Cardiac muscle cell (in vitro differentiated cells and primary cell): ENCODE measurements around the gene TAS2R50. TPM values are rescaled to one million over a fixed set of nuclear protein-coding genes. Genes with fewer than 3 reads are reported as not detected.

Experiments
- DNase-seq, 2 donors: peaks; one replicate each; pipeline versions ENCODE4 v3.0.0 to v3.0.0-alpha.2; 2010 to 2017; ENCODE audit warnings: low read depth in 1 of 2, low spot score in 1 of 2
- H3K27ac ChIP-seq: fragments of 200-600 bp; sonication (generic); 2 replicates; pipeline ENCODE4 v1.5.1; 2016
- H3K27me3 ChIP-seq: fragments of 200-600 bp; sonication (generic); 2 replicates; pipeline ENCODE4 v1.6.0; 2016; ENCODE audit warnings: control low read depth
- H3K36me3 ChIP-seq: fragments of 200-600 bp; sonication (generic); 2 replicates; pipeline ENCODE4 v1.5.1; 2016; ENCODE audit warnings: control low read depth
- H3K4me1 ChIP-seq: fragments of 200-600 bp; sonication (generic); 2 replicates; pipeline ENCODE4 v1.8.1; 2017; ENCODE audit warnings: low read depth, mild to moderate bottlenecking, mixed run types
- H3K4me3 ChIP-seq: fragments of 200-600 bp; sonication (generic); 2 replicates; pipeline ENCODE4 v1.5.1; 2016; ENCODE audit warnings: mild to moderate bottlenecking
- H3K9me3 ChIP-seq: fragments of 200-600 bp; sonication (generic); 2 replicates; pipeline ENCODE4 v1.5.1; 2017; ENCODE audit warnings: low read depth, mild to moderate bottlenecking, control low read depth
- polyA plus RNA-seq: library from polyadenylated mRNA; unstranded; fragments of >200 nt; fragmentation: Nextera tagmentation; extraction: Ambion mirVana; gene quantifications from 2 replicates; pipeline ENCODE4 v1.2.1, GENCODE V29; 2016
- total RNA-seq: library from RNA; depleted of rRNA; stranded (reverse); fragments of >200 nt; gene quantifications from 2 replicates; pipeline ENCODE4 v1.2.3, GENCODE V29; 2016
- TF ChIP-seq, protein P1 (sequence below): IDR thresholded peaks from 2 replicates; pipeline ENCODE4 v1.5.1; 2012; ENCODE audit warnings: low read depth, mild to moderate bottlenecking, low read length

TAS2R50 gene
- total and polyA plus RNA-seq, 2 experiments from 2014 or later = 0.23 to 1.9 TPM

- no peak overlapping the region for H3K4me3 ChIP-seq
- TF ChIP-seq, protein P1, sequence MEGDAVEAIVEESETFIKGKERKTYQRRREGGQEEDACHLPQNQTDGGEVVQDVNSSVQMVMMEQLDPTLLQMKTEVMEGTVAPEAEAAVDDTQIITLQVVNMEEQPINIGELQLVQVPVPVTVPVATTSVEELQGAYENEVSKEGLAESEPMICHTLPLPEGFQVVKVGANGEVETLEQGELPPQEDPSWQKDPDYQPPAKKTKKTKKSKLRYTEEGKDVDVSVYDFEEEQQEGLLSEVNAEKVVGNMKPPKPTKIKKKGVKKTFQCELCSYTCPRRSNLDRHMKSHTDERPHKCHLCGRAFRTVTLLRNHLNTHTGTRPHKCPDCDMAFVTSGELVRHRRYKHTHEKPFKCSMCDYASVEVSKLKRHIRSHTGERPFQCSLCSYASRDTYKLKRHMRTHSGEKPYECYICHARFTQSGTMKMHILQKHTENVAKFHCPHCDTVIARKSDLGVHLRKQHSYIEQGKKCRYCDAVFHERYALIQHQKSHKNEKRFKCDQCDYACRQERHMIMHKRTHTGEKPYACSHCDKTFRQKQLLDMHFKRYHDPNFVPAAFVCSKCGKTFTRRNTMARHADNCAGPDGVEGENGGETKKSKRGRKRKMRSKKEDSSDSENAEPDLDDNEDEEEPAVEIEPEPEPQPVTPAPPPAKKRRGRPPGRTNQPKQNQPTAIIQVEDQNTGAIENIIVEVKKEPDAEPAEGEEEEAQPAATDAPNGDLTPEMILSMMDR = no peak
- H3K4me1 ChIP-seq = no peaks in the 10 kb centered on the region
- peaks cover 3% of the 10 kb centered on the region for H3K36me3 ChIP-seq
- H3K9me3 ChIP-seq = no peaks in the 10 kb centered on the region
- no peak overlapping the region for H3K27ac ChIP-seq
- DNase-seq = no peak
- no peaks in the 10 kb centered on the region for H3K27me3 ChIP-seq
Measured at GRCh38 chr12:10994307-10994706, 7.6 kb upstream of the TAS2R50 start.

- no peaks in the 10 kb centered on the region for H3K27me3 ChIP-seq
- H3K4me1 ChIP-seq = no peaks in the 10 kb centered on the region
- H3K4me3 ChIP-seq = no peak overlapping the region
- TF ChIP-seq, protein P1 = no peak
- no peak overlapping the region for H3K27ac ChIP-seq
- H3K36me3 ChIP-seq = no peaks in the 10 kb centered on the region
- no peak for DNase-seq
- no peaks in the 10 kb centered on the region for H3K9me3 ChIP-seq
Measured at GRCh38 chr12:10989107-10989506, 2.4 kb upstream of the TAS2R50 start.

- Histone ChIP-seq H3K9me3 (no peaks in the 10 kb centered on the region), H3K36me3 (no peaks in the 10 kb centered on the region), H3K4me3 (no peak overlapping the region), H3K4me1 (no peaks in the 10 kb centered on the region), H3K27ac (no peak overlapping the region), H3K27me3 (no peaks in the 10 kb centered on the region)
- DNase-seq = no peak
- TF ChIP-seq, protein P1 = no peak
Measured at GRCh38 chr12:10982244-10982643, 4.5 kb downstream of the TAS2R50 start.

DNA sequence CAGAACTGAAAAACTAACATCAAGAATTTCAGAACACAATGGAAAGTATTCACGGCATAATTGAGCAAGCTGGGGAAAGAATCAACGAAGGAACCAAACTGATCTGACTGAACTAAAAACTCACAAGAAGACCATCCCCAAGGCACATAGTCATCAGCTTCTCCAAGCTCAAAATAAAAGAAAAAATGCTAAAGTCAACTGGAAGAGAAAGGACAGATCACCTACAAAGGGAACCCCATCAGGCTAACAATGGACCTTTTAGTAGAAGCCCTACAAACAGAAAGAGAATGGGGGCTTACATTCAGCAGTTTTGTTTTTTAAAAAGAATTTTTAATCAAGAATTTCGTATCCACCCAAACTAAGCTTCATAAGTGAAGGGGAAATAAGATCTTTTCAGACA, 11.7 kb downstream of the TAS2R50 start:
- Histone ChIP-seq H3K4me3 (no peak overlapping the region), H3K9me3 (no peaks in the 10 kb centered on the region), H3K4me1 (no peaks in the 10 kb centered on the region), H3K27me3 (no peaks in the 10 kb centered on the region), H3K27ac (no peak overlapping the region), H3K36me3 (no peaks in the 10 kb centered on the region)
- no peak for DNase-seq
- TF ChIP-seq, protein P1 = no peak

DNA sequence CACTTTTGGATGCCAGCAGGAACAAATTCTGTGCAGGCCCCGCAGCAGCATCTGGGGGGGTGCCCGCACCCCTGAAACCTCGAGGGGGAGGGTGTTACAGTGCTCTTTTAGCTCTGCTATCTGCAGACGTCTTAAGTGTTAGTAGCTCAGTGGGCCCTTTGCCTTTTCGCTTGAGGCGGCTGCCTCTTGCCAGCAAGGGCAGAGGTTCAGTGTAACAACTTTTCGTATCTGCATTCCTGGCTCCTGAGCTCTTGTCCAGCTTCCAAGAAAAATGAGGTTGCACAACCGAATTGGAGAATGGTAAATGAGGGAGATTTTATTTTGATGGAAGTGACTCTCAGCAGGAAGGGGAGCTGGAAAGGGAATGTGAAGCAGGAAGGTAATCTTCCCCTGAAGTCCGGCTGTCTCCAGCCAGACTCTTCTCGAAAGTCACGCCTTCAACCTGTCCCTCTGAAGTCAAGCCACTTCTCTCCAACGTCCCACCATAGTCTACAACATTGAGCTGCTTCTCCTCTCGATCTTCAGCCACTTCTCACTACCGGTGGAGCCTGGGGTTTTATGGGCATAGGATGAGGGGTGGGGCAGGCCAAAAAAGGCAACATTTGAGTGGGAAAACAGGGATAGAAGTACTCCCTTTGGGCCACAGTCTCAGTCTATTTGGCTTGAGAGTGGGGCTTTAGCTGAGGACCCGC, 17.8 kb downstream of the TAS2R50 start:
- Histone ChIP-seq H3K27me3 (no peaks in the 10 kb centered on the region), H3K9me3 (no peaks in the 10 kb centered on the region), H3K36me3 (no peaks in the 10 kb centered on the region), H3K4me3 (no peak overlapping the region), H3K4me1 (no peaks in the 10 kb centered on the region), H3K27ac (no peak overlapping the region)
- peak in 1 of 2 donors; percentile 90 for DNase-seq
- TF ChIP-seq, protein P1 = no peak

- Histone ChIP-seq H3K27ac (no peak overlapping the region), H3K4me1 (no peaks in the 10 kb centered on the region), H3K4me3 (no peak overlapping the region), H3K9me3 (no peaks in the 10 kb centered on the region), H3K36me3 (no peaks in the 10 kb centered on the region), H3K27me3 (no peaks in the 10 kb centered on the region)
- DNase-seq = peak in 1 of 2 donors; percentile 61
- TF ChIP-seq, protein P1 = no peak
Measured at GRCh38 chr12:10967409-10967808, 19.3 kb downstream of the TAS2R50 start.
